Right lung (tissue), 5 donors: ENCODE measurements around the gene CD79B. TPM values are rescaled to one million over a fixed set of nuclear protein-coding genes. Genes with fewer than 3 reads are reported as not detected.
A peak's percentile ranks its signal among the peaks of the same experiment; 100 is the strongest.
"Not testable (repeated sequence)": the region's sequence is repeated elsewhere in the genome, so short reads cannot be mapped to it uniquely, and the experiment has no call there.

Experiments used
- DNase-seq, 2 donors: peaks; one replicate each; pipeline ENCODE4 v3.0.0-alpha.2; 2013
- polyA plus RNA-seq, 5 donors: library from polyadenylated mRNA; unstranded; fragments of 120-200 nt; gene quantifications; one replicate each; pipeline versions ENCODE4 v1.2.1 to v1.2.3, GENCODE V29; 2013; ENCODE audit warnings: inconsistent platforms in 1 of 5, low replicate concordance in 1 of 5; ENCODE audit not compliant: insufficient read length in 5 of 5, insufficient read depth in 1 of 5

CD79B gene
- polyA plus RNA-seq, 5 donors, result 1.0 to 4.2 (median 1.9) TPM

DNA sequence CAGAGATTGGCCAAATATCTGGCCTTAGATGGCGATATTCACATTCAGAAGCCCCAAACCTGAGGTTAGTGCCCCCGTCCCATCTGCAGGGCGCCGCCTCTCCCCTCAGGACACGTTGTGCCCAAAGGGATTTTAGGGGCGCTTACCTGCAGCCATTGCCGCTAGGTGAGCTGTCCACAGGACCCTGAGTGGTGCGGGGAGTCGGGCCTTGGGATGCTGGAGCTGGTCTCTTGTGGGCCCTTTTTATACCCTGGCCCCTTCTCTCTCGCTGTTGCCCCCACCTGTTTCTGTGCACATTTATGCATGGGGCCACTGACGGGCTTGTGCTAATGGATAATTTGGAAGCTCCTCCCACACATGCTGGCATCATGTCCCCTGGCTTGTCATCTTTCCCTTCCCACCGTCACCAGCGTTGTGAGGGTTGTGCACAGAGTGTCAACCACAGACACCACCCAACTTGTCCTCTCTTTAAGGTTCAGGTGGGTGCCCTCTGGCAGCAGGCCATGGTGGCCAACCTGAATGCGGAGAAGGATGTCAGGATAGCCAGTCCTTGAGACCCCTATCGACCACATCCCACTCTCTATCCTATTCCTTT, 21.0 kb downstream of the CD79B start, which contains the start of gene CSHL1:
Gene CSHL1 (minus strand): TSS at position 218 of the 595 bp plus-strand sequence. CDS start 62 bp downstream, at position 156.
- DNase-seq, result no peak

DNA sequence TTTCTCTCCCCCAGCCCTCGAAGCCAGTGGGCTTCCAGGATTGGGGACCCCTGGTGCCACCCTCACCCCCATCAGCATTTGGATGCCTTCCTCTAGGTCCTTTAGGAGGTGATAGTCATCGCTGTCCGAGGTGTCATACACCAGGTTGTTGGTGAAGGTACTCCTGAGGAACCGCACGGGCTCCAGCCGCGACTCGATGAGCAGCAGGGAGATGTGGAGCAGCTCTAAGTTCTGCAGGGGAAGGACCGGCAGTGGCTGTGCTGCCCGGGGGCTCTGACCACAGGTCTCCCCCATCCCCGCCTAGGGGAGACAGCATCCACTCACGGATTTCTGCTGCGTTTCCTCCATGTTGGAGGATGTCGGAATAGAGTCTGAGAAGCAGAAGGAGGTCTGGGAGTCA, 22.0 kb downstream of the CD79B start:
- DNase-seq, result no peak

DNA sequence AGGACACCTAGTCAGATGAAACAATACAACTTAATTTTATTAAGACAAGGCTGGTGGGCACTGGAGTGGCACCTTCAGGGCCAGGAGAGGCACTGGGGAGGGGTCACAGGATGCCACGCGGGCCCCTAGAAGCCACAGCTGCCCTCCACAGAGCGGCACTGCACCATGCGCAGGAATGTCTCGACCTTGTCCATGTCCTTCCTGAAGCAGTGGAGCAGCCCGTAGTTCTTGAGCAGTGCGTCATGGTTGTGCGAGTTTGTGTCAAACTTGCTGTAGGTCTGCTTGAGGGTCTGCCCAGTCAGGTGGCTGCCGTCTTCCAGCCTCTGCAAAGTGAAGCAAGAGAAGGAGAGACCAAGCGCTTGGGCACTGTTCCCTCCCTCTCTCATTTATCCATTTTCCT, 22.5 kb downstream of the CD79B start:
- not testable (repeated sequence) for DNase-seq

DNA sequence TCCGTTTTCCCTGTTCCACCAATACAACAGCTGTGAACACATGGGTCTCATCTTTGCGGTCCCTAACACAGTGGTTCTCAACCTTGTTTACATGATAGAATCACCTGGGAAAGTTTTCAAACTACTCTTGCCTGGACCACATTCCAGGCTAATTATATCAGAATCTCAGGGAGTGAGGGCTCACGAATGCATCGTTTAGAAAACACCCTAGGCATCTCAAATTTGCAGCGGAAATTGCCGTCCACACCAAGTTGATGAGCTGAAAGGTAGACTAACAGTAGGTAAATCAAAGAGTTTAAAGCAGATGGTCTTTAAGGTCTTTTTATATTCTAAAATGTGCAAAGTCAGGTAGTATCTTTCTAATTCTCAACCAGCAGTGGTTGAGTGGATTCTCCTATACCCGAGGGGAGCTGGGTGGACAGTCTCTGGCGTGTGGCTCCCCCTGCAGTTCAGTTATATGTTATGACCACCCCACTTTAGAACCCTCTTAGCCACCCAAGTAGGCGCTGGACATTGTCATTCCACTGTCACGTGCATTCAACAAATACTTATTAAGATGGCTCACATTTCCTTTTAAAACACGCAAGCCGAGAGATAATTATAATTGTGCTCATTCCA, 24.9 kb downstream of the CD79B start:
- DNase-seq, result peak in 1 of 2 donors; percentile 17

DNA sequence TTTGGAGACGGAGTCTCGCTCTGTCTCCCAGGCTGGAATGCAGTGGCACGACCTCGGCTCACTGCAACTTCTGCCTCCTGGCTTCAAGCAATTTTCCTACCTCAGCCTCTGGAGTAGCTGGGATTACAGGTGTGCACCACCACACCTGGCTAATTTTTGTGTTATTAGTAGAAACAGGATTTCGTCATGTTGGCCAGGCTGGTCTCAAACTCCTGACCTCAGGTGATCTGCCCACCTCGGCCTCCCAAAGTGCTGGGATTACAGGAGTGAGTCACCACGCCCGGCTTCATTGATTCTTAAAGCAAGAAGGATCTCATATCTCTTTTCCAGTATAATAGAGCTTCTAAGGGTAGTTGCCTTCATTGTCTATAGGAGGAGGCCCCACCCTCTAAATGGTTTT, 27.3 kb downstream of the CD79B start:
- DNase-seq, result not testable (repeated sequence)

DNA sequence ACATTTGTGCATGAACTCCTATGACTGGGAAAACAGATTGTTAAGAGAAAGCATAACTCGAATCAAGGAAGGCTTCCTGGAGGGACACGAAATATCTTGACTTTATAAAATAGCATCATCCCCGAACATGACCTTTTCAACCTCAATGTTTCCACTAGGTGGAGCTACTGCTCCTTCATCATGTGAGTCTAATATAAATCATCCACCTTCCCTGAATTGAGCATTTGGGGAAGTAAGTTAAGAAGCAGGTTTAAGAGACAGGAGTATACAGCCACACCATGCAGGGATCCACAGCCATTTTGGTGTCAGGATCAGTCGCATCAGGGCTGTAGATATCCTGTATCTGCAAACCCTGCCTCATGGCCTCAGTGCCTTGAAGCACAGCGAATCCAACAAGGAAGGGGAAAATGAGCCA, 28.3 kb downstream of the CD79B start:
- not testable (repeated sequence) for DNase-seq

DNA sequence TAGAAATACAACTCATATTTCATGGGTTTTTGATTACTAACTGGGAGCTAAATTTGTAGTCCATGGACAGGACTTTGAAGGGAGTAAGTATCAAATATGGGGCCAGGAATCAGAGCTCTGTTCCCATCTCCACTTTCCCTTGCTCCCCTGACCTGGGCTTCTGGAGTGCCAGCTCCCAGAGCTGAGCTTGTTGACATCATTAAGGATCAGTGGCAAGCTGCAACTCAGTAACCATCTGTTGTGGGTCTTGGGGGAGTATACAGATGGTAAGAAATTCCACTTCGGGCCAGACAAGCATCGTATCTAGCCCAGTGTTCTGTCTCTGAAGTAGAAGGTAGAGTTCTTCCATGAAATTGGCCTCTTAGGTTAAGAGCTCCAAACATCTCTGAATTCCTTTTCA, 30.2 kb downstream of the CD79B start:
- DNase-seq, result not testable (repeated sequence)

DNA sequence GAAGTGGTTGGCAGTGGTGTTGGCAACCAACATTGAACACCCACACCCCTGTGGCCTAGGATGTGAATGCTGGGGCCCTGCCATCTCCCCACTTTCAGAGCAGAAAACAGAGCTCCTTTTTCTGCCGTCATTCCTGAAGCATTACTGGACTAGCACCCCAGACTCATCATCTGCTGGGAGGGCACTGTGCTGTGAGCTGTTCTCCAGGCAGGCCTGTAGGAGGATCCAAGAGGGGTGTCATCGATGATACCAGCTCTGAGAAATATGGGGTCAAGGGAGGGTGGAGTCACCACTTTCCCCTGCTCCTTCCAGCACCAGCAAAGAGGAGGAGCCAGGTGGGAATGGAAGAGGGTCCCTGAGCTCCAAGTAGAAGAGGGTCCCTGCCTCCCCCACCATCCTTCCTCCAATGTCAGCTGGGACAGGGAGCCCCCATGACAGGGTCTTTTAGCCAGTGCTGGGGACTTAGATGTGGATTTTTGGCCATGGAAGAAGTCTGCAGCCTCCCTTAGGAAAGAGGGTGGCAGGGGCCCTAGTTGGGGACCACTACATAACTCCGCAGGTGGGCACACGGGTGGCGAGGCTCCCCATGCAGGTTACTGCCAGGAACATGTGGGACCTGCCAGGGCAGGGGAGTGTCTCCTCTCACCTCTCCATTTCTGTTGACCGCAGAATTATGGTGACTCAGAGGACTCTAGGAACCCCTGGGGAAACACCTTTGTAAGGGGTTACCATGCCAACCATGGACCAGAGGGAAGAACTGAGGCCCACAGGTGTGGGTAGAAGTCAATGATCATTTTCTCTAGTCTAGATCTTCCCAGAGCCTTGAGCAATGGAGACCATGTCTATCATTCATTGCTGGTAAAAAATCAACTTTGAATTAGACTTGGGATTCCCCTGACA, 33.0 kb downstream of the CD79B start:
- not testable (repeated sequence) for DNase-seq

DNA sequence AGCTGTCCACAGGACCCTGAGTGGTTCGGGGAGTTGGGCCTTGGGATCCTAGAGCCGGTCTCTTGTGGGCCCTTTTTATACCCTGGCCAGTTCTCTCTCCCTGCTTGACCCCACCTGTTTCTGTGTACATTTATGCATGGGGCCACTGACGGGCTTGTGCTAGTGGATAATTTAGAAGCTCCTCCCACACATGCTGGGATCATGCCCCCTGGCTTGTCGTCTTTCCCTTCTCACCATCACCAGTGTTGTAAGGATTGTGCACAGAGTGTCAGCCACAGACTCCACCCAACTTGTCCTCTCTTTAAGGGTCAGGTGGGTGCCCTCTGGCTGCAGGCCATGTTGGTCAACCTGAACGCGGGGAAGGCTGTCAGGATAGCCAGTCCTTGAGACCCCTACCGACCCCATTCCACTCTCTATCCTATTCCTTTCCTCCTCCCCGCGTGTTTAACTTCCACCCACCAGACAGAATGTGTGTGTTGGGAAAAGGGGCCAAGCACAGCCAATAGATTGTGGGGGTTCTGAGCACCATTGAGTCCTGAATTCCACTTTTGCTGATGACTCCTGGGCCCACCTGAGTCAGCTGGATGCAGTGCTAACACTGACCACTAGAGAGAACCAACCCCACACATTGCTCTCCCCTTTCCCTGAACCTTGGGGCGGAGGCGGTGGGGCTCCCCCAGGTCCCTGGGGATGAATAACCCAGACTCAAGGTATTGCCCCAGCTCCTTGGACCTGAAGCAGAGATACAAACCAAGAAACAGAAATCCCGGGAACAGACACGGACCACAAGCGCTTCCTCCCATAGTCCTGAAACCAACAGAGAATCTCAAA, 35.4 kb downstream of the CD79B start, which contains the start of gene CSH1:
Gene CSH1 (minus strand): TSS at position 51 of the 831 bp plus-strand sequence. CDS start 63 bp downstream, outside the sequence.
- not testable (repeated sequence) for DNase-seq

DNA sequence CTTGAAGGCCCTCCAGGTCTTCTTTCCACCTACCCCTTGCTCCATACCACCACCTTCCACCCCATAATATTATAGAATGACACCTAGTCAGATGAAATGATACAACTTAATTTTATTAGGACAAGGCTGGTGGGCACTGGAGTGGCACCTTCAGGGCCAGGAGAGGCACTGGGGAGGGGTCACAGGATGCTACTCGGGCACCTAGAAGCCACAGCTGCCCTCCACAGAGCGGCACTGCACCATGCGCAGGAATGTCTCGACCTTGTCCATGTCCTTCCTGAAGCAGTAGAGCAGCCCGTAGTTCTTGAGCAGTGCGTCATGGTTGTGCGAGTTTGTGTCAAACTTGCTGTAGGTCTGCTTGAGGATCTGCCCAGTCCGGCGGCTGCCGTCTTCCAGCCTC, 37.3 kb downstream of the CD79B start:
- DNase-seq, result not testable (repeated sequence)

DNA sequence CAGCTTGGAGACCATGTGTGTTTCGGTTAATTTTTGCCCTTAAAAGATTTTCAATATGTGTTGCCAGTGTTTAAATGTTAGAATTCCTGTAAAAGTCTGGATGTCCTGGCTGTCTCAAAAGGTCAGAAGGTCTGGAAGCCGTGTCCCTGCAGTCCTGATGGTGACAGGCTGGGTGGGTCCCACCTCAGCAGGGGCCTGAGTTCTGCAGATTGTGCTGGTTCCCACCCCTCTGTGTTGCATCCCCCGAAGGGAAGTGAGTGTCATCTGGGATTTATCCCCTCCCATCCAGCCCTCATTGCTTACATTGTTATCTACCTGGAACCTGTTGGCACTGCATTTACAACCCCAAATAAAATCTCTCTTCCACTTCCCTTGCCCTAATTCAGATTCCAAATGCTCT, 38.1 kb downstream of the CD79B start:
- not testable (repeated sequence) for DNase-seq

DNA sequence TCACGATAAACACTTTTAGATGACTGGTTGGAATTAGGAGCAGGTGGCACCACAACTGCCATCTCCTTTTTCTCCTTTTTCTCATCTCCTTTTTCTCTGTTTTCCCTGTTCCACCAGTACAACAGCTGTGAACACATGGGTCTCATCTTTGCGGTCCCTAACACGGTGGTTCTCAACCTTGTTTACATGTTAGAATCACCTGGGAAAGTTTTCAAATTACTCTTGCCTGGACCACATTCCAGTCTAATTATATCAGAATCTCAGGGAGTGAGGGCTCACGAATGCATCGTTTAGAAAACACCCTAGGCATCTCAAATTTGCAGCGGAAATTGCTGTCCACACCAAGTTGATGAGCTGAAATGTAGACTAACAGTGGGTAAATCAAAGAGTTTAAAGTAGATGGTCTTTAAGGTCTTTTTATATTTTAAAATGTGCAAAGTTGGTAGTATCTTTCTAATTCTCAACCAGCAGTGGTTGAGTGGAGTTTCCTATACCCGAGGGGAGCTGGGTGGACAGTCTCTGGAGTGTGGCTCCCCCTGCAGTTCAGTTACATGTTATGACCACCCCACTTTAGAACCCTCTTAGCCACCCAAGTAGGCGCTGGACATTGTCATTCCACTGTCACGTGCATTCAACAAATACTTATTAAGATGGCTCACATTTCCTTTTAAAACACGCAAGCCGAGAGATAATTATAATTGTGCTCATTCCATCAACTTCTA, 39.7 kb downstream of the CD79B start:
- DNase-seq, result not testable (repeated sequence)

DNA sequence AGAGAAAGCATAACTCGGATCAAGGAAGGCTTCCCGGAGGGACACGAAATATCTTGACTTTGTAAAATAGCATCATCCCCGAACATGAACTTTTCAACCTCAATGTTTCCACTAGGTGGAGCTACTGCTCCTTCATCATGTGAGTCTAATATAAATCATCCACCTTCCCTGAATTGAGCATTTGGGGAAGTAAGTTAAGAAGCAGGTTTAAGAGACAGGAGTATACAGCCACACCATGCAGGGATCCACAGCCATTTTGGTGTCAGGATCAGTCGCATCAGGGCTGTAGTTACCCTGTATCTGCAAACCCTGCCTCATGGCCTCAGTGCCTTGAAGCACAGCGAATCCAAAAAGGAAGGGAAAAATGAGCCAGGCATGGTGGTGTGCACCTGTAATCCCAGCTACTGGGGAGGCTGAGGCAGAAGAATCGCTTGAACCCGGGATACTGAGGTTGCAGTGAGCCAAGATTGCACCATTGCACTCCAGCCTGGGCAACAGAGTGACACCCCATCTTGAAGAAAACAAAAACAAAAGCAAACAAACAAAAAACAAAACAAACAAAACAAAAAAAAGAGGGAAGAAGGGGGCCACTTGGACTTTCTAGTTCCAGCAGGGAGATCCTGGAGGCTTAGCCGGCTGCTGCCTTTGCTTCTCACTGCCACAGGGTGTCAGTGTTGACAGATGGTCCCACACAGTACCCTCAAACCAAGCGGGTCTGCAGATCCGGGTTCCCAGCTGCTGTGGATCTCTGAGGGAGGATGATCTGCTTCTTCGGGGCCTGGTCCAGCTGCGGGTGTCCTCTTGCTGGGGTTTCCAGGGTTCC, 42.9 kb downstream of the CD79B start:
- DNase-seq, result peak in 1 of 2 donors; percentile 13

DNA sequence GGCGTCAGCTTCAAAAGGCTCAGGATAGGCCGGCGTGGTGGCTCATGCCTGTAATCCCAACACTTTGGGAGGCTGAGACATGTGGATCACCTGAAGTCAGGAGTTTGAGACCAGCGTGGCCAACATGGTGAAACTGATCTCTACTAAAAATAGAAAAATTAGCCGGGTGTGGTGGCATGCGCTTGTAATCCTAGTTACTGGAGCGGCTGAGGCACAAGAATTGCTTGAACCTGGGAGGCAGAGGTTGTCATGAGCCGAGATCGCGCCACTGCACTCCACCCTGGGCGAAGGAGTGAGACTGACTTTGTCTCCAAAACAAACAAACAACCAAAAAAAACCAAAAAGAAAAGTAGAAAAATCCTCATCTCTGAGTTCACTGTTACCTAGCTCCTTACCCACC, 47.0 kb downstream of the CD79B start:
- not testable (repeated sequence) for DNase-seq

DNA sequence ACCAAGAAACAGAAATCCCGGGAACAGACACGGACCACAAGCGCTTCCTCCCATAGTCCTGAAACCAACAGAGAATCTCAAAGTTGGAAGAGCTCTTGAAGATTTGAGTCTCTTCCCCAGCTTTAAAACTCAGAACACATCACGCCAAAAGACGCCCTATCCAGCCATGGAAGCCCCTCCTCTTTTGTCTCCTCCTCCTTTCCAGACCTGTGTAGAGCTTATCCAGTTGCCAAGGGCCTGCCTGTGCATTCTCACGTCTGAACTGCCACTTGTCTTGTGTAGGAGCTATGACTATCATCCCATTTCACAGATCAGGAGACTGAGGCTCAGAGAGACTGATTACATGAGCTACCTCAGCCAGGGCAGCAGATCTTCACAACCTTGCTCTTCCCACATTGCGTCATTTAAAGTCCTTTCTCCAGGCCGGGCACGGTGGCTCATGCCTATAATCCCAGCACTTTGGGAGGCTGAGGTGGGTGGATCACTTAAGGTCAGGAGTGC, 49.5 kb downstream of the CD79B start:
- DNase-seq, result not testable (repeated sequence)

DNA sequence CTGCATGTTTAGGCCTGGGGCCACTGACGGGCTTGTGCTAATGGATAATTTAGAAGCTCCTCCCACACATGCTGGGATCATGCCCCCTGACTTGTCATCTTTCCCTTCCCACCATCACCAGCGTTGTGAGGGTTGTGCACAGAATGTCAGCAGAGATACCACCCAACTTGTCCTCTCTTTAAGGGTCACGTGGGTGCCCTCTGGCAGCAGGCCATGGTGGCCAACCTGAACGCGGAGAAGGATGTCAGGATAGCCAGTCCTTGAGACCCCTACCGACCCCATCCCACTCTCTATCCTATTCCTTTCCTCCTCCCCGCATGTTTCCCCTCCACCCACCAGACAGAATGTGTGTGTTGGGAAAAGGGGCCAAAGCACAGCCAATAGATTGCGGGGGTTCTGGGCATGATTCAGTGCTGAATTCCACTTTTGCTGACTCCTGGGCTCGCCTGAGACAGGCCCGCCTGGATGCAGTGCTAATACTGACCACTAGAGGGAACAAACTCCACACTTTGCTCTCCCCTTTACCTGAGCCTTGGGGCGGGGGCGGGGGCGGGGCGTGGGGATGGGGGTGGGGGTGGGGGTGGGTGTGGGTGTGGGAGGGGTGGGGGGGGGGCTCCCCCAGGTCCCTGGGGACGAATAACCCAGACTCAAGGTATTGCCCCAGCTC, 50.1 kb downstream of the CD79B start, which contains the start of gene GH2:
Gene GH2 (minus strand): TSS at position 10 of the 667 bp plus-strand sequence. CDS start 143 bp downstream, outside the sequence.
- DNase-seq, result peak; percentile 13 to 23

DNA sequence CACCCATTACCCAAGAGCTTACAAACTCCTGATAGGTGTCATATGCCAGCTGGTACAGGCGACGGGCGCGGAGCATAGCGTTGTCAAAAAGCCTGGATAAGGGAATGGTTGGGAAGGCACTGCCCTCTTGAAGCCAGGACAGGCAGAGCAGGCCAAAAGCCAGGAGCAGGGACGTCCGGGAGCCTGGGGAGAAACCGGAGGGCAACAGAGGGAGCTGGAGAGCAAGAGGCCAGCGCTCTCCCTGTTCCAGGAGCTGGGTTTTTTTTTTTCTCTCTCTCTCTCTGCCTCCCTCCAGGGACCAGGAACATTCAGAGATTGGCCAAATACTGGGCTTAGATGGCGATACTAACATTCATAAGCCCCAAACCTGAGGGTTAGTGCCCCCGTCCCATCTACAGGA, 50.8 kb downstream of the CD79B start:
- DNase-seq, result not testable (repeated sequence)

DNA sequence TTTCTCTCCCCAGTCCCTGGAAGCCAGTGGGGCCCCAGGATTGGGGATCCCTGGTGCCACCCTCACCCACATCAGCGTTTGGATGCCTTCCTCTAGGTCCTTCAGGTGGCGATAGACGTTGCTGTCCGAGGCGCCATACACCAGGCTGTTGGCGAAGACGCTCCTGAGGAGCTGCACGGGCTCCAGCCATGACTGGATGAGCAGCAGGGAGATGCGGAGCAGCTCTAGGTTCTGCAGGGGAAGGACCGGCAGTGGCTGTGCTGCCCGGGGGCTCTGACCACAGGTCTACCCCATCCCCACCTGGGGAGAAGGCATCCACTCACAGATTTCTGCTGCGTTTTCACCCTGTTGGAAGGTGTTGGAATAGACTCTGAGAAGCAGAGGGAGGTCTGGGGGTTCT, 51.4 kb downstream of the CD79B start:
- DNase-seq, result no peak
